ENCODE measurements around the gene CS. TPM values are rescaled to one million over a fixed set of nuclear protein-coding genes. Genes with fewer than 3 reads are reported as not detected.
"Not testable (repeated sequence)": the region's sequence is repeated elsewhere in the genome, so short reads cannot be mapped to it uniquely, and the experiment has no call there.

CS gene
- total RNA-seq, 1 donor from 2014 or later = 118 TPM

DNA sequence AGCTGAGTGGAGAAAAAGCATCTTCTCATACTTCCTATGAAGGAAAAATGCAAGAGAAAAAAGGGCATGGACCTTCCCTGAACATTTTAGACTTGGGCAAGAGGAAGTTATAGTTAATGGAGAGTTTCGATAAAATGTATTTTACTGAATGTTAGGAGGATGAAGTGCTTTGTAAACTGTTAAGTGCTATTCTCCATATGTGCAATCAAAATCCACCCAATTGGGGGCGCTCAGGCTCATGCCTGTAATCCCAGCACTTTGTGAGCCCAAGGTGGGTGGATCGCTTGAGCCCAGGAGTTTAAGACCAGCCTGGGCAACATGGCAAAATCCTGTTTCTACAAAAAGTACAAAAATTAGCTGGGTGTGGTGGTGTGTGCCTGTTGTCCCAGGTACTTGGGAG, 17.5 kb upstream of the CS start:
- DNase-seq = no peak

DNA sequence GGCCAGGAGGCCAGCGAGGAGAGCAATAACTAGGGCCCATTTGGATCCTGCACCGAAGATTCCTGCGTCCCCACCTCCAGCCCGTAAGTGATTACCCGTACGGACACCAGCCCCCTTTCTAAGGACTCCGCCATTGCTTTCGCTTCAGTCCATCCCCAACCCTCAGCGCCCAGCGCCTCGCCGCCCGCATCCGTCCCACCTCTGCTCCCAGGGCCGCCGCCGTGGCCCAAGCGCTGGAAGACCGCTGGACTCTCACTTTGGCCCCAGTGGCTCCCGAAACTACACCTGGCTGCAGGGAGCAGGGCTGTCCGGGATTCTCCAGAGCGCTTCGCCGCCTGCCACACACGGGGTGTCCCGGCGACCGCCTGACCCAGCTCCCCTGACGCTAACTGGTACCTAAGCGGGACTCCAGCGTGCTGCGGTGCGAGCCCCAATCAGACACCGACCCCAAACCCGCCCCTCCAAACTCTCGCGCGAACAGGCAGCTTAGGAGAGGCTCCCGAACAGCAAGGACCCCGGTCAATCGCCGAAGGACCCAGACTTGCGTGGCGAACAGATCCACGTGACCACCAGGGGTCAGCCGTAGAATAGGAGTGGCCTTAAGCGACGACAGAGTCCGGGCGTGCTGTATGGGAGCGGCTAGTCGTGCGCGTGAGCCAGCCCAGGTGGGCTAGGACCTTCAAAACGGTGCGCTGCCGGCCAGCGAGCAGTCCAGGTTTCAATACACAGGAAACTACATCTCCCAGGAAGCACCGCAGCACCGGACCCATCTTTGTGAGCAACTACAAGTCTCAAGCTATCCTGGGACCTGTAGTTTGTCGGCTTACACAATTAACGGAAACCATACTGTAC, 15.7 kb upstream of the CS start, which contains the start of gene CNPY2:
TSS of gene CNPY2 (minus strand) at position 367 of the 852 bp plus-strand sequence. CDS start 771 bp downstream, outside the sequence.
- peak; percentile 96 for DNase-seq

- peak; percentile 26 for DNase-seq
Measured at GRCh38 chr12:56315249-56315621, 15.1 kb upstream of the CS start.

- DNase-seq = no peak
Measured at GRCh38 chr12:56311003-56311402, 10.9 kb upstream of the CS start.

GRCh38 chr12:56308714-56309113, 8.6 kb upstream of the CS start:
- no peak for DNase-seq

GRCh38 chr12:56307221-56307965, 7.3 kb upstream of the CS start:
- DNase-seq = no peak

- no peak for DNase-seq
Measured at GRCh38 chr12:56304872-56305590, 4.9 kb upstream of the CS start.

DNA sequence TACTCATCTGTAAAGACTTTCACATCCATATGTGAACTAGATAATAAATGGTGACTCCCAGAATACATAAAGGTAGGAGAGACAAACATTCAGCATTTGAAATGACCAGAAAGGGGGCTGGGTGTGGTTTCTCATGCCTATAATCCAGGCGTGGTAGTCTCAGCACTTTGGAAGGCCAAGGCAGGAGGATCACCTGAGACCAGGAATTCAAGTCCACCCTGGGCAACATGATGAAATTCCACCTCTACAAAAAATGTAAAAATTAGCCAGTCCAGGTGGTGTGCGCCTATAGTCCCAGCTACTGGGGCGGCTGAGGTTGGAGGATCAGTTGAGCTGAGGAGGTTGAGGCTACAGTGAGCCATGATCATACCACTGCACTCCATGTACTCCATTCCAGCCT, 4.1 kb upstream of the CS start:
- no peak for DNase-seq

GRCh38 chr12:56300644-56301464, 724 bp upstream of the CS start:
- DNase-seq = peak; percentile 86

GRCh38 chr12:56299308-56299852, 750 bp downstream of the CS start:
- no peak for DNase-seq

GRCh38 chr12:56298828-56299227, 1.3 kb downstream of the CS start:
- DNase-seq = no peak

DNA sequence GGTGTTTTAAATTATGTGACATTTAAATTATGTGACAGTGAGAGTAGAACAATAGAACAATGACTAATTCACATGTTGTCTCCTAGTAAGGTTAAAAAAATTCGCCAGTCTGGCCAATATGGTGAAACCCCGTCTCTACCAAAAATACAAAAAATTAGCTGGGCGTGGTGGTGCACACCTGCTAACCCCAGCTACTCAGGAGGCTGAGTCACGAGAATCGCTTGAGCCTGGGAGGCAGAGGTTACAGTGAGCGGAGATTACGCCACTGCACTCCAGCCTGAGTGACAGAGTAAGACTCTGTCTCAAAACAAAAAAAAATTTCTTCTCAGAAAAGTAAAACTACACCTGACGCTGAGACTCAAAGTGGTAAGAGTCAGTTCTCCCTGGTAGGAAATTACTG, 2.7 kb downstream of the CS start:
- DNase-seq = no peak

GRCh38 chr12:56296295-56296694, 3.8 kb downstream of the CS start:
- no peak for DNase-seq

- no peak for DNase-seq
Measured at GRCh38 chr12:56293795-56294194, 6.3 kb downstream of the CS start.

DNA sequence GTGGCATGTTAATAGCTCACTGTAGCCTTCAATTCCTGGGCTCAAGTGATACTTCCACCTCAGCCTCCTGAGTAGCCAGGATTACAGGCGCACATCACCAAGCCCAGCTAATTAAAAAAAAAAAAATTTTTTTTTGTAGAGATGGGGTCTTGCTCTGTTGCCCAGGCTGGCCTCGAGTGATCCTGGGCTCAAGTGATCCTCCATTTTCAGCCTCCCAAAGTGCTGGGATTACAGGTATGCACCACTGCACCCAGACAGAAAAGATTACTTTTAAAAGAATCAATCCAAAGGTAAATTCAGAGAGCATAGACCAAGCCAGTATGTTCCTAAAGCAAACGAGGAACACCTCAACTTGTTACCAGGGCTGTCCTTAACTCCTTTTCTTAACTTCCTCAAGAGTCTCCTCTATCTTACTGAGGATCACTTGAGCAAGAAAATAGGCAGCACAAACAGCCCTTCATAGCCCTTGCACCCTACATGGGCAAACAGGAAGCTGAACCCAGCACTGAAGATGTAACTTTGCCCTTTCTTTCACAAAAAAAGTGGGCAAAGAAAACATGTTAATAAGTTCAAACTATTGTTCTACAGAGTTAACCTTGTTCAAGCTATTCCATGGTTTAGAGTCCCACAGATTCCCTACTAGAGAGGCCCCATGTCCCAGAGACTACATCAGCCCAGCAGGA, 11.3 kb downstream of the CS start:
- no peak for DNase-seq

DNA sequence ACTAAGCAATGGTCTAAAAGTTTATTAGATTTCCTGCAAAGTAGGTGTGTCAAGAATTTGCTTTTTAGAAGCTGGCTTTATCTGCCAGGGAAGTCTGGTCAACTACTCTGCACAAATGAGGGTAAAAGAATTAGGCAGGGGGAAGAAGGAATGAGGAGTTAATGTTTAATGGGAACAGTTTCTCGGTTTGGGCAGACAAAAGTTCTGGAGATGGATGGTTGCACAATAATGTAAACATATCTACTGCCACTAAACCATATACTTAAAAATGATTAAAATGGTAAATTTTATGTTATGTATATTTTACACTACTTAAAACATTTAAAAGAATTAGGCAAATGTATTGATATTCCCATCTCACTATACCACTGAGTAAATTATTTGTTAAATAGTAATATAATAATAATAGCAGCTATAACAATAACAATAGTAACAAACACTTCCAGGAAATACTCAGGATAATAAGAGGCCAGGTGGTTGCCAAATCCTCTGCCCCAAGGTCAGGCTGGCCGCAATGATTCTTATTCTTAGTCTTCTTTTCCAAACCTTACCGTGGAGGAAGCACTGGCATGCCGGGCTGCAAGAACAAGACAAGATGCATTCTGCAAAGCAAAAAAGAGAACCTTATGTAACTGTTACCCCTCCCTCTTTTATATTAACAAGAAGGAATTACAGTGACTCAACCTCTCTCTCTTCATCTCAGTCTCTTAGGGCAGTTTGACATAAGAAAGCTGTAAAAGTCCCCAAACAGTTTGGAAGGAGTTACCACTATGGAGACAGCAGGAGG, 13.9 kb downstream of the CS start:
- no peak for DNase-seq

- DNase-seq = not testable (repeated sequence)
Measured at GRCh38 chr12:56284263-56284662, 15.9 kb downstream of the CS start.

DNA sequence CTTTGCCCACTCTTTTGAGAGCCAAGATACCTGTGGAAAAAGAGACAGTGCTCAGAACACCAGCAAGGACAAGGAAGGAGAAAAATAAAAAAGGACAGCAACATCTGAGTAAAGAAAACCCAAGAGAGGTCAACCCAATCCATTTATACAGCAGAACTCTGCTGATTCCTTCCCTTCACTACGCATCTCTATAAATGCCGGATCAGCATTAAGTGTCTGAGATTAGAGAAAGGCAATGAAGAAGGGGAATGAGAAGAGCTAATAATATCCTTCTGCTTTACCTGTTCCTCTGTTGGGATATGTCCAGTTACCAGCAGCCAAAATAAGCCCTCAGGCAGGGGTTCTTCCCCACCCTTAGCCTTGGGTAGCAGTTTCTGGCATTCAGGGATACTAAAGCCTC, 17.6 kb downstream of the CS start:
- no peak for DNase-seq

DNA sequence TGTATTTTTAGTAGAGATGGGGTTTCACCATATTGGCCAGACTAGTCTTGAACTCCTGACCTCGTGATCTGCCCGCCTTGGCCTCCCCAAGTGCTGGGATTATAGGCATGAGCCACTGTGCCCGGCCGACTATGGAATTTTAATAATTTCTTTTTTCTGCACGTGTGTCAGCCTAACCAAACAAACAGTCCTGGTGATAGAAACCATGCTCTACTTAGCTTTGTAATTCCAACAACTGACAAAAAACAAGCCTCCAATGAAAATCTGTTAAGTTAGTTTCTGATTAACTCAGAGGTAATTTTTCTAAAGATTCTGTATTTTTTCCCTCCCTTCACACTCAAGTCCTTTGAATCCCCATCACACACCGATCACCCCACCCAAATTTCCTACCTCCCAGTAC, 18.1 kb downstream of the CS start:
- DNase-seq = no peak

GRCh38 chr12:56280849-56281248, 19.3 kb downstream of the CS start:
- no peak for DNase-seq
